Measurements from ENCODE around the gene ACTL8.

DNA sequence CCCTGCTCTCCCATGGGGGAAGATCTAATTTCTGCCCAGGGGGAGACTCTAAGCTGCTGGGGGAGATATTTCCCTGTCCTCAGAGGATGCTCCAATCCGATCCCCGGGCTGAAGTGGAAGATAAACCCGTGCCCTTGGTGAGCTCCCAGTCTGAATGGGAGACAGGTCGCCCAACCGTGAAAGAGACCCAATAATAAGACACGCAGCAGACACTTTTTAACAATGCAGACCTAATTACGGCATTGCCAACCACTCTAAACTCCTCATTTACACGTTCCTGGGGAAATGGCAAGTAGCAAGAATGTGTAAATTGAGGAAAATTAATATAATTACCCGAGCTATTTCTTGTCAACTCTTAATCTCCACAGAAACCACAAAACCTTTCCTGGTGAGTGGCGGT is 48.7 kb upstream of the ACTL8 start:
- TF ChIP-seq CTCF (IDR thresholded peaks at IDR 0.05) = no peak
- no peak for TF ChIP-seq POLR2A (IDR thresholded peaks at IDR 0.05)

Data from tibial nerve (tissue), 3 donors.